Panc1 (cell line): ENCODE data around the gene USP15.
"Not testable (repeated sequence)": the region's sequence is repeated elsewhere in the genome, so short reads cannot be mapped to it uniquely, and the experiment has no call there.

Experiments used
- POLR2AphosphoS5 ChIP-seq: IDR thresholded peaks from 2 replicates; pipeline ENCODE4 v1.6.1; 2012; ENCODE audit warnings: mild to moderate bottlenecking, low read depth, low read length, moderate library complexity
- REST ChIP-seq, 2 experiments: IDR thresholded peaks; 2 replicates each; pipeline ENCODE4 v1.6.1; 2011 to 2012; ENCODE audit warnings: low read depth in 2 of 2, control low read depth in 1 of 2, low read length in 1 of 2, mild to moderate bottlenecking in 1 of 2, moderate library complexity in 1 of 2; ENCODE audit not compliant: insufficient read depth in 1 of 2
- TCF7L2 ChIP-seq: IDR thresholded peaks from 2 replicates; pipeline ENCODE4 v1.6.1; 2011; ENCODE audit warnings: mild to moderate bottlenecking, low read depth, low read length, inconsistent platforms
- TF ChIP-seq, protein P1 (sequence below): fragments of 450-650 bp; IDR thresholded peaks from 2 replicates; pipeline ENCODE4 v1.5.1; 2017; ENCODE audit warnings: mild to moderate bottlenecking

DNA sequence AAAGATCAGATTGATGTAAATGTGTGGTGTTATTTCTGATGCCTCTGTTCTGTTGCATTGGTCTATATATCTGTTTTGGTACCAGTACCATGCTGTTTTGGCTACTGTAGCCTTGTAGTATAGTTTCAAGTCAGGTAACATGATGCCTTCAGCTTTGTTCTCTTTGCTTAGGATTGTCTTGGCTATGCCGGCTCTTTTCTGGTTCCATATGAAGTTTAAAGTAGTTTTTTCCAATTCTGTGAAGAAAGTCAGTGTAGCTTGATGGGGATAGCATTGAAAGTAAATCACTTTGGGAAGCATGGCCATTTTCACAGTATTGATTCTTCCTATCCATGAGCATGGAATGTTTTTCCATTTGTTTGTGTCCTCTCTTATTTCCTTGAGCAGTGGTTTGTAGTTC, 105.6 kb downstream of the USP15 start:
- TF ChIP-seq, protein P1, sequence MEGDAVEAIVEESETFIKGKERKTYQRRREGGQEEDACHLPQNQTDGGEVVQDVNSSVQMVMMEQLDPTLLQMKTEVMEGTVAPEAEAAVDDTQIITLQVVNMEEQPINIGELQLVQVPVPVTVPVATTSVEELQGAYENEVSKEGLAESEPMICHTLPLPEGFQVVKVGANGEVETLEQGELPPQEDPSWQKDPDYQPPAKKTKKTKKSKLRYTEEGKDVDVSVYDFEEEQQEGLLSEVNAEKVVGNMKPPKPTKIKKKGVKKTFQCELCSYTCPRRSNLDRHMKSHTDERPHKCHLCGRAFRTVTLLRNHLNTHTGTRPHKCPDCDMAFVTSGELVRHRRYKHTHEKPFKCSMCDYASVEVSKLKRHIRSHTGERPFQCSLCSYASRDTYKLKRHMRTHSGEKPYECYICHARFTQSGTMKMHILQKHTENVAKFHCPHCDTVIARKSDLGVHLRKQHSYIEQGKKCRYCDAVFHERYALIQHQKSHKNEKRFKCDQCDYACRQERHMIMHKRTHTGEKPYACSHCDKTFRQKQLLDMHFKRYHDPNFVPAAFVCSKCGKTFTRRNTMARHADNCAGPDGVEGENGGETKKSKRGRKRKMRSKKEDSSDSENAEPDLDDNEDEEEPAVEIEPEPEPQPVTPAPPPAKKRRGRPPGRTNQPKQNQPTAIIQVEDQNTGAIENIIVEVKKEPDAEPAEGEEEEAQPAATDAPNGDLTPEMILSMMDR, result not testable (repeated sequence)
- not testable (repeated sequence) for TF ChIP-seq POLR2AphosphoS5; TCF7L2; REST (IDR thresholded peaks at IDR 0.05; ENCODE audit: insufficient read depth in 1 of 2, low read depth in 2 of 2, low read length in 1 of 2)
